A549 (cell line): ENCODE results near the gene PCDHGC4.

Source experiments
- JUN ChIP-seq, 2 experiments: fragments of >200 bp; sonication (Bioruptor Twin); formaldehyde crosslinking; IDR thresholded peaks; 2 replicates in 1 of 2; 3 replicates in 1 of 2; pipeline ENCODE4 v1.6.1; 2016 to 2017
- POLR2A ChIP-seq: IDR thresholded peaks from 2 replicates; pipeline ENCODE4 v1.6.1; 2012; ENCODE audit warnings: mild to moderate bottlenecking, low read length
- TF ChIP-seq, protein P1 (sequence below): fragments of 200-600 bp; sonication (generic); IDR thresholded peaks from 2 replicates; pipeline ENCODE4 v1.6.1; 2016; ENCODE audit warnings: antibody characterized with exemption, mild to moderate bottlenecking, moderate library complexity

DNA sequence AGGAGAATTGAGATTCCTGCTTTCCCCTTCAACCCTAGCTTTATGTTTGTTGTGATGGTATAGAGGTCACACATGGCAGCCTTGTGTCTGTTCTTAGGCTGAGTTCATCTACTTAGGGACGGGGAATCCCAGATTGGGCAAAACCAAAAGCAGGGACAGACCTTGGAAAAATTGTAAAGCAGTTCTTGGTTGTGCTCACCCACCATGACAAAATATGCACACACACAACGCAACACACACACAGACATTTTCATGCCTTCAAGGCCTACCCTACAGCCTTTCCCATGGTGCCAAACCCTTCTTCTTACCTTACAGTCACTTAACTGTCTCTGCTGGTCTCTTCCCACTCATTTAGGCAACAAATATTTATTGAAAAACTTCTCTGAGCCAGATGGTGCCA is 18.9 kb downstream of the PCDHGC4 start:
- no peak for TF ChIP-seq JUN (IDR thresholded peaks at IDR 0.05)
- TF ChIP-seq, protein P1, sequence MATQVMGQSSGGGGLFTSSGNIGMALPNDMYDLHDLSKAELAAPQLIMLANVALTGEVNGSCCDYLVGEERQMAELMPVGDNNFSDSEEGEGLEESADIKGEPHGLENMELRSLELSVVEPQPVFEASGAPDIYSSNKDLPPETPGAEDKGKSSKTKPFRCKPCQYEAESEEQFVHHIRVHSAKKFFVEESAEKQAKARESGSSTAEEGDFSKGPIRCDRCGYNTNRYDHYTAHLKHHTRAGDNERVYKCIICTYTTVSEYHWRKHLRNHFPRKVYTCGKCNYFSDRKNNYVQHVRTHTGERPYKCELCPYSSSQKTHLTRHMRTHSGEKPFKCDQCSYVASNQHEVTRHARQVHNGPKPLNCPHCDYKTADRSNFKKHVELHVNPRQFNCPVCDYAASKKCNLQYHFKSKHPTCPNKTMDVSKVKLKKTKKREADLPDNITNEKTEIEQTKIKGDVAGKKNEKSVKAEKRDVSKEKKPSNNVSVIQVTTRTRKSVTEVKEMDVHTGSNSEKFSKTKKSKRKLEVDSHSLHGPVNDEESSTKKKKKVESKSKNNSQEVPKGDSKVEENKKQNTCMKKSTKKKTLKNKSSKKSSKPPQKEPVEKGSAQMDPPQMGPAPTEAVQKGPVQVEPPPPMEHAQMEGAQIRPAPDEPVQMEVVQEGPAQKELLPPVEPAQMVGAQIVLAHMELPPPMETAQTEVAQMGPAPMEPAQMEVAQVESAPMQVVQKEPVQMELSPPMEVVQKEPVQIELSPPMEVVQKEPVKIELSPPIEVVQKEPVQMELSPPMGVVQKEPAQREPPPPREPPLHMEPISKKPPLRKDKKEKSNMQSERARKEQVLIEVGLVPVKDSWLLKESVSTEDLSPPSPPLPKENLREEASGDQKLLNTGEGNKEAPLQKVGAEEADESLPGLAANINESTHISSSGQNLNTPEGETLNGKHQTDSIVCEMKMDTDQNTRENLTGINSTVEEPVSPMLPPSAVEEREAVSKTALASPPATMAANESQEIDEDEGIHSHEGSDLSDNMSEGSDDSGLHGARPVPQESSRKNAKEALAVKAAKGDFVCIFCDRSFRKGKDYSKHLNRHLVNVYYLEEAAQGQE = no peak
- TF ChIP-seq POLR2A = no peak
